ENCODE results near the gene TP53INP2.

Gene TP53INP2

GRCh38 chr20:34680586-34681175, 23.5 kb upstream of the TP53INP2 start:
- TF ChIP-seq CTCF (IDR thresholded peaks at IDR 0.05; ENCODE audit: poor library complexity, severe bottlenecking): no peak
- Histone ChIP-seq H3K4me1 (ENCODE audit: insufficient read depth, poor library complexity, severe bottlenecking) (peaks cover 4% of the 10 kb centered on the region), H3K36me3 (ENCODE audit: low read depth) (no peaks in the 10 kb centered on the region), H3K27ac (ENCODE audit: poor library complexity, severe bottlenecking) (no peak overlapping the region), H3K9me3 (ENCODE audit: severe bottlenecking) (no peaks in the 10 kb centered on the region), H3K4me3 (ENCODE audit: severe bottlenecking) (no peak overlapping the region), H3K27me3 (ENCODE audit: insufficient read depth, poor library complexity, severe bottlenecking) (no peaks in the 10 kb centered on the region)
- ATAC-seq (ENCODE audit: low read depth) (no peak), DNase-seq (ENCODE audit: low spot score) (no peak)

GRCh38 chr20:34683667-34684066, 20.5 kb upstream of the TP53INP2 start:
- TF ChIP-seq CTCF (IDR thresholded peaks at IDR 0.05; ENCODE audit: poor library complexity, severe bottlenecking): no peak

DNA sequence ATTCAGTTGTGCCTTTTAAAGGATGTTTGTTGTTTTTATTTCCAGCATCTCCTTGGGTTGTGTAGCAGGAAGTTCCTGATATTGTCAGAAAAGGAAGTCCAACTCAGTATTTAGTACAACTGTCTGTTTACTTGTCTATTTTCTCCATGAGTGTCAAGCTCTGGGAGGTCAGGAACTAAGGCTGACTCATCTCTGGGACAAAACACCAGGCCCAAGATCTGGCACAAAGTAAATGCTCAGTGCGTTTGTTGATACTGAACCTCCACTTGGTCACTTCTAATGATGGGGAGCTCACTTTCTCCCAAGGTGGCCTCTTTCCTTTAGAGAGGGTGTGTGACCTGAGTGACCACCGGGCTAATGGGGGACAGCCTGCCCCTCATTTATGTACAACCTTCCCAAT, 14.7 kb upstream of the TP53INP2 start:
- no peaks in the 10 kb centered on the region for H3K9me3 ChIP-seq (ENCODE audit: severe bottlenecking)
- H3K27ac ChIP-seq (ENCODE audit: poor library complexity, severe bottlenecking): no peak overlapping the region
- no peak for ATAC-seq (ENCODE audit: low read depth)
- DNase-seq (ENCODE audit: low spot score): no peak
- peaks cover 10% of the 10 kb centered on the region for H3K4me1 ChIP-seq (ENCODE audit: insufficient read depth, poor library complexity, severe bottlenecking)
- no peak overlapping the region for H3K4me3 ChIP-seq (ENCODE audit: severe bottlenecking)
- H3K27me3 ChIP-seq (ENCODE audit: insufficient read depth, poor library complexity, severe bottlenecking): no peaks in the 10 kb centered on the region
- no peak for TF ChIP-seq CTCF (IDR thresholded peaks at IDR 0.05; ENCODE audit: poor library complexity, severe bottlenecking)
- H3K36me3 ChIP-seq (ENCODE audit: low read depth): no peaks in the 10 kb centered on the region

More at GRCh38 chr20:34683667-34684066, 20.5 kb upstream of the TP53INP2 start:
- DNase-seq (ENCODE audit: low spot score): no peak
- Histone ChIP-seq H3K36me3 (ENCODE audit: low read depth) (no peaks in the 10 kb centered on the region), H3K4me1 (ENCODE audit: insufficient read depth, poor library complexity, severe bottlenecking) (no peaks in the 10 kb centered on the region), H3K27ac (ENCODE audit: poor library complexity, severe bottlenecking) (no peak overlapping the region), H3K4me3 (ENCODE audit: severe bottlenecking) (no peak overlapping the region), H3K27me3 (ENCODE audit: insufficient read depth, poor library complexity, severe bottlenecking) (no peaks in the 10 kb centered on the region), H3K9me3 (ENCODE audit: severe bottlenecking) (no peaks in the 10 kb centered on the region)
- no peak for ATAC-seq (ENCODE audit: low read depth)

DNA sequence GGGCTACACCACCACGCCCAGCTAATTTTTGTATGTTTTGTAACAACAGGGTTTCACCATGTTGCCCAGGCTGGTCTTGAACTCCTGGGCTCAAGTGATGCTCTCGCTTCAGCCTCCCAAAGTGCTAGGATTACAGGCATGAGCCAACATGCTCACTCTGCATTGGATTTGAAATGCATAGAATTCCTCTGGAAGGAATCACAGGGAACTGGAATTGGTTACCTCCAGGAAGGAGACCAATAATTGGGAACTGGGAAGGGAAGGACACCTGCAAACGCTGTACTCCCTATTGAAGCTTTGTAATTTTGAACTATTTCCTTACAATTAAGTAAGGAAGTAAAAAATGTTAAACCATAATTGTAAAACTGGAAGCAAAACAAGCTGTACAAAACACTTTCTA, 12.3 kb upstream of the TP53INP2 start:
- Histone ChIP-seq H3K4me1 (ENCODE audit: insufficient read depth, poor library complexity, severe bottlenecking) (peaks cover 10% of the 10 kb centered on the region), H3K4me3 (ENCODE audit: severe bottlenecking) (no peak overlapping the region), H3K27ac (ENCODE audit: poor library complexity, severe bottlenecking) (no peak overlapping the region), H3K27me3 (ENCODE audit: insufficient read depth, poor library complexity, severe bottlenecking) (no peaks in the 10 kb centered on the region), H3K36me3 (ENCODE audit: low read depth) (no peaks in the 10 kb centered on the region), H3K9me3 (ENCODE audit: severe bottlenecking) (no peaks in the 10 kb centered on the region)
- DNase-seq (ENCODE audit: low spot score) (peak; percentile 30), ATAC-seq (ENCODE audit: low read depth) (peak; percentile 68)
- no peak for TF ChIP-seq CTCF (IDR thresholded peaks at IDR 0.05; ENCODE audit: poor library complexity, severe bottlenecking)

DNA sequence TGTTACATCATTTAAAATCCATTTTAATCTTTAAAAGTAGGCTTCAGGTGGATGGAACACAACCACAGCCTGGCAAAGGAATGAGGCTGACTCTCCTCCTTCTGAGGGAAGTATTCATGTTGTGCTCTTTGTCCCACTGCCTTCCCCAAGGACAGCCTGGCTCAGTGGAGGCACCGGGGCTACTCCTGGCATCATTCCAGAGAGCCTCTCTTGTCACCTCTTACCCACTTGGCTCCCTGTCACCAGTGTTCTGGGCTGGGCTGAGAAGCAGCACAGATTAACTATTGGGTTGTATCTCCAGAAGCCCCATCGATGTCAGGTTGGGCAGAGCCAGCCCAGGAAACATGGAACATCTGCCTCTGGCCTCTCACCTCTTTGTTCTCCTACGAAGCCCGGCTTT, 10.7 kb upstream of the TP53INP2 start:
- DNase-seq (ENCODE audit: low spot score): peak; percentile 70
- Histone ChIP-seq H3K27ac (ENCODE audit: poor library complexity, severe bottlenecking) (no peak overlapping the region), H3K4me1 (ENCODE audit: insufficient read depth, poor library complexity, severe bottlenecking) (peaks cover 10% of the 10 kb centered on the region), H3K27me3 (ENCODE audit: insufficient read depth, poor library complexity, severe bottlenecking) (no peaks in the 10 kb centered on the region), H3K4me3 (ENCODE audit: severe bottlenecking) (no peak overlapping the region), H3K36me3 (ENCODE audit: low read depth) (no peaks in the 10 kb centered on the region), H3K9me3 (ENCODE audit: severe bottlenecking) (no peaks in the 10 kb centered on the region)
- ATAC-seq (ENCODE audit: low read depth): no peak
- TF ChIP-seq CTCF (IDR thresholded peaks at IDR 0.05; ENCODE audit: poor library complexity, severe bottlenecking): no peak
